GM12878 (cell line): ENCODE measurements around the gene PODXL2. TPM values are rescaled to one million over a fixed set of nuclear protein-coding genes. Genes with fewer than 3 reads are reported as not detected.

ENCODE experiments used
- ATAC-seq: fragments of 200-7000 bp; cut with Tn5 transposase; 3 replicates; pipeline ENCODE4 v1.9.1; 2020; ENCODE audit warnings: mild to moderate bottlenecking, moderate library complexity
- BruUV-seq: library from RNA; stranded (reverse); fragments of 400-500 nt; replicated peaks from 2 replicates; lab custom pipeline; 2021; lab: Mats Ljungman, UMichigan
- CTCF ChIA-PET: fragments of 300-600 bp; sonication (Branson Sonifier 250); formaldehyde crosslinking; extraction: SDS; loops from one replicate; lab custom pipeline; 2021; ENCODE audit warnings: inconsistent platforms; lab: Yijun Ruan, JAX
- POLR2A ChIA-PET: fragments of 350-600 bp; formaldehyde crosslinking; extraction: SDS; loops from one replicate; lab custom pipeline; 2021; ENCODE audit warnings: inconsistent platforms; lab: Charles Lee
- RAD21 ChIA-PET: fragments of 300-600 bp; sonication (Branson Sonifier 250); formaldehyde crosslinking; loops from one replicate; lab custom pipeline; 2023; ENCODE audit warnings: antibody characterized with exemption; ENCODE audit not compliant: unreplicated experiment; lab: Charles Lee
- SMC1A ChIA-PET: fragments of 300-600 bp; sonication (Branson Sonifier 250); formaldehyde crosslinking; loops from one replicate; lab custom pipeline; 2023; ENCODE audit not compliant: unreplicated experiment, uncharacterized antibody; lab: Charles Lee
- DNase-seq: peaks from one replicate; pipeline ENCODE4 v3.0.0-alpha.2; 2011; ENCODE audit warnings: low read depth, low spot score
- FAIRE-seq: peaks from 3 replicates; lab custom pipeline; 2011; peaks lifted over from hg19 to GRCh38; lab: Jason Lieb, UNC
- H2AFZ ChIP-seq: 2 replicates; pipeline ENCODE4 v1.6.0; 2011; ENCODE audit warnings: low read depth, low read length, control low read depth; ENCODE audit not compliant: control insufficient read depth
- H3K27ac ChIP-seq: 2 replicates; pipeline ENCODE4 v1.5.1; 2011; ENCODE audit warnings: control low read depth; ENCODE audit not compliant: control insufficient read depth, insufficient read depth
- H3K27me3 ChIP-seq, 2 experiments: replicated peaks in 1 of 2; 2 replicates each; pipeline versions ENCODE4 v1.6.0 to v1.6.1; 2011; ENCODE audit warnings: low read length in 1 of 2; ENCODE audit not compliant: control insufficient read depth in 2 of 2, insufficient read depth in 2 of 2
- H3K36me3 ChIP-seq, 2 experiments: 2 replicates each; pipeline ENCODE4 v1.5.1; 2011; ENCODE audit warnings: low read length in 1 of 2; ENCODE audit not compliant: control insufficient read depth in 2 of 2, insufficient read depth in 2 of 2
- H3K4me1 ChIP-seq: 2 replicates; pipeline ENCODE4 v1.6.1; 2011; ENCODE audit warnings: mild to moderate bottlenecking, low read length, moderate library complexity, mixed read lengths; ENCODE audit not compliant: control insufficient read depth, insufficient read depth
- H3K4me2 ChIP-seq: 2 replicates; pipeline ENCODE4 v1.6.0; 2011; ENCODE audit warnings: control low read depth; ENCODE audit not compliant: control insufficient read depth, insufficient read depth
- H3K4me3 ChIP-seq: fragments of 200-600 bp; sonication (generic); 2 replicates; pipeline ENCODE4 v1.5.1; 2016
- H3K79me2 ChIP-seq: 2 replicates; pipeline ENCODE4 v1.6.0; 2011; ENCODE audit warnings: low read length; ENCODE audit not compliant: control insufficient read depth, insufficient read depth
- H3K9ac ChIP-seq: 2 replicates; pipeline ENCODE4 v1.8.0; 2011; ENCODE audit warnings: low read length, control low read depth, mixed read lengths; ENCODE audit not compliant: control insufficient read depth, insufficient read depth
- H3K9me3 ChIP-seq: replicated peaks from 3 replicates; pipeline ENCODE4 v1.5.1; 2011; ENCODE audit warnings: mild to moderate bottlenecking, low read length; ENCODE audit not compliant: control insufficient read depth, insufficient read depth
- H4K20me1 ChIP-seq: 2 replicates; pipeline ENCODE4 v1.6.0; 2011; ENCODE audit not compliant: control insufficient read depth, insufficient read depth
- ATF7 ChIP-seq: fragments of 450-650 bp; IDR thresholded peaks from 2 replicates; pipeline ENCODE4 v1.6.1; 2016; ENCODE audit warnings: low read depth, mild to moderate bottlenecking
- BHLHE40 ChIP-seq, 2 experiments: fragments of 450-650 bp in 1 of 2; IDR thresholded peaks; 2 replicates each; pipeline ENCODE4 v1.6.1; 2011 to 2017; ENCODE audit warnings: low read depth in 2 of 2, borderline replicate concordance in 1 of 2, improper control_type of control experiment in 1 of 2, low read length in 1 of 2, mild to moderate bottlenecking in 1 of 2
- EED ChIP-seq: sonication (generic); IDR thresholded peaks from 2 replicates; pipeline ENCODE4 v1.6.1; 2016; ENCODE audit warnings: antibody characterized with exemption, low read depth
- FOXM1 ChIP-seq: IDR thresholded peaks from 2 replicates; pipeline ENCODE4 v1.6.1; 2012; ENCODE audit warnings: low read depth, mild to moderate bottlenecking, inconsistent platforms, low read length, moderate library complexity
- JUNB ChIP-seq: IDR thresholded peaks from 2 replicates; pipeline ENCODE4 v1.6.1; 2016; ENCODE audit warnings: antibody characterized with exemption, mild to moderate bottlenecking
- KAT2A ChIP-seq: conservative IDR thresholded peaks from 2 replicates; pipeline ENCODE4 v1.6.1; 2011; ENCODE audit warnings: low read depth, low read length; ENCODE audit not compliant: control insufficient read depth
- KLF5 ChIP-seq: fragments of 450-650 bp; IDR thresholded peaks from 2 replicates; pipeline ENCODE4 v1.6.1; 2014; ENCODE audit warnings: mild to moderate bottlenecking; ENCODE audit not compliant: partially characterized antibody
- MTA3 ChIP-seq: IDR thresholded peaks from 2 replicates; pipeline ENCODE4 v1.6.1; 2012; ENCODE audit warnings: low read length, inconsistent platforms, borderline replicate concordance
- POLR2AphosphoS2 ChIP-seq: IDR thresholded peaks from 2 replicates; pipeline ENCODE4 v1.6.1; 2011; ENCODE audit warnings: low read depth, mild to moderate bottlenecking, low read length, improper control_type of control experiment, moderate library complexity
- RBBP5 ChIP-seq: fragments of 200-600 bp; sonication (generic); conservative IDR thresholded peaks from 2 replicates; pipeline ENCODE4 v1.6.1; 2016
- RCOR1 ChIP-seq: conservative IDR thresholded peaks from 2 replicates; pipeline ENCODE4 v1.6.1; 2012; ENCODE audit warnings: low read depth, low read length, improper control_type of control experiment
- SMAD5 ChIP-seq: IDR thresholded peaks from 2 replicates; pipeline ENCODE4 v1.6.1; 2016; ENCODE audit warnings: antibody characterized with exemption, low read depth
- STAT3 ChIP-seq: IDR thresholded peaks from 2 replicates; pipeline ENCODE4 v1.6.1; 2011; ENCODE audit warnings: low read depth, low read length, improper control_type of control experiment
- TARDBP ChIP-seq: IDR thresholded peaks from 2 replicates; pipeline ENCODE4 v1.6.1; 2016; ENCODE audit warnings: borderline replicate concordance
- ZNF24 ChIP-seq: fragments of 450-650 bp; IDR thresholded peaks from 2 replicates; pipeline ENCODE4 v1.6.1; 2017; ENCODE audit warnings: antibody characterized with exemption, mild to moderate bottlenecking
- WGBS: methylation state at CpG from one replicate; pipeline ENCODE4 v1.1.6; 2016; ENCODE audit warnings: low lambda C conversion rate; ENCODE audit not compliant: insufficient replicate concordance, insufficient coverage; ENCODE audit errors: missing lambda C conversion rate; 5-methylcytosine and 5-hydroxymethylcytosine counted together
- in situ Hi-C: fragments of 300-500 bp; cut with MboI; formaldehyde crosslinking; loops from 9 replicates; pipeline ENCODE4 v1.14.3; 2018; ENCODE audit warnings: mixed read lengths
- intact Hi-C: fragments of 100-400 bp; cut with micrococcal nuclease; formaldehyde crosslinking; loops from one replicate; pipeline ENCODE4 v1.14.2; 2022; ENCODE audit not compliant: unreplicated experiment
- polyA plus RNA-seq, 11 experiments: library from polyadenylated mRNA; depleted of rRNA in 4 of 11; unstranded in 6 of 11; stranded (reverse) in 5 of 11; fragments of >200 nt; fragmentation: Nextera tagmentation in 4 of 11; fragmentation: Illumina TruSeq in 1 of 11; extraction: Ambion mirVana in 4 of 11; extraction: Trizol in 1 of 11; gene quantifications; 1 replicate in 1 of 11; 2 replicates in 10 of 11; pipeline versions ENCODE4 v1.2.1 to v1.2.3, GENCODE V29; 2011 to 2016; ENCODE audit warnings: inconsistent platforms in 2 of 11, missing spikeins in 2 of 11, low read depth in 1 of 11
- total RNA-seq, 4 experiments: library from RNA; depleted of rRNA in 3 of 4; stranded (reverse); fragments of >200 nt in 3 of 4; fragmentation: Illumina TruSeq in 1 of 4; extraction: Trizol in 1 of 4; gene quantifications; 2 replicates each; pipeline versions ENCODE4 v1.2.1 to v1.2.3, GENCODE V29; 2013 to 2021
- TF ChIP-seq, protein P1 (sequence below): IDR thresholded peaks from 2 replicates; pipeline ENCODE4 v1.6.1; 2012; ENCODE audit warnings: low read depth, low read length, improper control_type of control experiment
- TF ChIP-seq, protein P2 (sequence below), 3 experiments: IDR thresholded peaks in 2 of 3; conservative IDR thresholded peaks in 1 of 3; 2 replicates each; pipeline ENCODE4 v1.5.1; 2011; ENCODE audit warnings: low read depth in 3 of 3, low read length in 3 of 3, mild to moderate bottlenecking in 3 of 3, control low read depth in 2 of 3, moderate library complexity in 2 of 3, inconsistent platforms in 1 of 3, mixed read lengths in 1 of 3; ENCODE audit not compliant: control insufficient read depth in 2 of 3, insufficient read depth in 1 of 3; ENCODE audit errors: extremely low read depth in 1 of 3
- TF ChIP-seq, protein P3 (sequence below): fragments of 450-650 bp; IDR thresholded peaks from 2 replicates; pipeline ENCODE4 v1.6.1; 2017; ENCODE audit warnings: mild to moderate bottlenecking

PODXL2 gene
- total and polyA plus RNA-seq, 10 of the 15 experiments (the other 5 are each of a cell fraction or from before 2014, with no cell fraction given) = 0.03 to 24.4 (median 13.6) TPM; not detected in 2

DNA sequence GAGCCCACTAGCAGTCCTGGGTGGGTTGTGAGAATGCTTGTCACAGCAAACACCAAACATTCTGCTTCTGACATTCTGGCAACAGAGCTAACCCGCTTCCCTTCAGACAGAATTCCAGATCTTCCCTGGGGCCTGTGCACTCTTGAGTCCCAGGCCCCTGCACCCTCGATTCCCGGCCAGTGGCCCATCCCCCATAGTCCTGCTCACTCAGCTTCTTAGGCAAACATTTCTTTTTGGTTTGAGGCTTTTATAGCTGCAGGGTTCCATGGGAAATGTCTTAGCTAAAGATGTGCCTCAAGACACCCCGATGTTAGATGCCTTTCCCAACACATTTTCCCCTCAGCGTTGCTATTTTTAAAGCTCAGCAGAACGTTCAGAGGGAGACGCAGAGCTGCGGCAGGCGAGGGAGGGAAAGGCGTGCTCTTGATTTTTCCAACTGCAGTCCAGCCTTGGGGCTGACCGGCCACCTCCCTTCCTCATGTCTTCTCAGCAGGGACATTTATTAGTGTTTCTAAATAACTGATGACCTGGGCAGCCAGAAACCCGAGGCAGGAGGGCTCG lies 78.9 kb downstream of the PODXL2 start (continued):
- TF ChIP-seq, protein P1, sequence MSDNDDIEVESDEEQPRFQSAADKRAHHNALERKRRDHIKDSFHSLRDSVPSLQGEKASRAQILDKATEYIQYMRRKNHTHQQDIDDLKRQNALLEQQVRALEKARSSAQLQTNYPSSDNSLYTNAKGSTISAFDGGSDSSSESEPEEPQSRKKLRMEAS = no peak
- TF ChIP-seq ATF7 (no peak), JUNB (no peak)
- TF ChIP-seq, all 136 proteins: peak for 0

DNA sequence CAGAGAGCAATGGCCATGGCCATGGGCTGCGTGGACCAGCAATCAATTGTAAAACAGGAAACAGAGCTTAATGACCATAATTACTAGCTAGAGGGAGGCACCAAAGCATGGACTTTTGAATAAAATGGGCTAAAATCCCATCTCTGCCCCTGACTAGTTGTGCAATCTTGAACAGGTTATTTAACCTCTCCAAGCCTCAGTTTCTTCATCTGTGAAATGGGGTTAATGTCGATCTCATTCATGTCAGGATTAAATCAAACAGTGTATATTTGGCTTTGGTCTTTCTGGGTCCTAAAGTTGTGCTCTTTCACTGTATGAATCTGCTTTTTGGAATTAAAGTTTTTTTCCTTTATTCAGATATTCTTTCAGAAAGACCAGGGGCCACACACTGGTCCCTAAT lies 79.9 kb downstream of the PODXL2 start:
- ChIA-PET SMC1A (interaction anchor here (0.5 kb wide), 1 partner anchor 248 kb away, joined by 4 read pairs; no protein-coding TSS in a partner anchor), CTCF (interaction anchor here (0.6 to 1.3 kb wide), 3 partner anchors 12 to 123 kb away, joined by 3 read pairs; no protein-coding TSS in a partner anchor), POLR2A (no interaction called here), RAD21 (no interaction called here)
- no peak for TF ChIP-seq STAT3
- TF ChIP-seq KLF5 = no peak
- TF ChIP-seq KAT2A = no peak
- TF ChIP-seq, protein P2, sequence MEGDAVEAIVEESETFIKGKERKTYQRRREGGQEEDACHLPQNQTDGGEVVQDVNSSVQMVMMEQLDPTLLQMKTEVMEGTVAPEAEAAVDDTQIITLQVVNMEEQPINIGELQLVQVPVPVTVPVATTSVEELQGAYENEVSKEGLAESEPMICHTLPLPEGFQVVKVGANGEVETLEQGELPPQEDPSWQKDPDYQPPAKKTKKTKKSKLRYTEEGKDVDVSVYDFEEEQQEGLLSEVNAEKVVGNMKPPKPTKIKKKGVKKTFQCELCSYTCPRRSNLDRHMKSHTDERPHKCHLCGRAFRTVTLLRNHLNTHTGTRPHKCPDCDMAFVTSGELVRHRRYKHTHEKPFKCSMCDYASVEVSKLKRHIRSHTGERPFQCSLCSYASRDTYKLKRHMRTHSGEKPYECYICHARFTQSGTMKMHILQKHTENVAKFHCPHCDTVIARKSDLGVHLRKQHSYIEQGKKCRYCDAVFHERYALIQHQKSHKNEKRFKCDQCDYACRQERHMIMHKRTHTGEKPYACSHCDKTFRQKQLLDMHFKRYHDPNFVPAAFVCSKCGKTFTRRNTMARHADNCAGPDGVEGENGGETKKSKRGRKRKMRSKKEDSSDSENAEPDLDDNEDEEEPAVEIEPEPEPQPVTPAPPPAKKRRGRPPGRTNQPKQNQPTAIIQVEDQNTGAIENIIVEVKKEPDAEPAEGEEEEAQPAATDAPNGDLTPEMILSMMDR (IDR thresholded peaks at IDR 0.05 in 2 of 3, conservative IDR thresholded peaks at IDR 0.05 in 1 of 3; ENCODE audit: control insufficient read depth in 2 of 3, extremely low read depth in 1 of 3, insufficient read depth in 1 of 3, low read depth in 3 of 3, low read length in 3 of 3) = no peak
- no peak for TF ChIP-seq RCOR1
- TF ChIP-seq BHLHE40 (IDR thresholded peaks at IDR 0.05; ENCODE audit: borderline replicate concordance in 1 of 2, low read depth in 2 of 2, low read length in 1 of 2) = no peak
- TF ChIP-seq, protein P3, sequence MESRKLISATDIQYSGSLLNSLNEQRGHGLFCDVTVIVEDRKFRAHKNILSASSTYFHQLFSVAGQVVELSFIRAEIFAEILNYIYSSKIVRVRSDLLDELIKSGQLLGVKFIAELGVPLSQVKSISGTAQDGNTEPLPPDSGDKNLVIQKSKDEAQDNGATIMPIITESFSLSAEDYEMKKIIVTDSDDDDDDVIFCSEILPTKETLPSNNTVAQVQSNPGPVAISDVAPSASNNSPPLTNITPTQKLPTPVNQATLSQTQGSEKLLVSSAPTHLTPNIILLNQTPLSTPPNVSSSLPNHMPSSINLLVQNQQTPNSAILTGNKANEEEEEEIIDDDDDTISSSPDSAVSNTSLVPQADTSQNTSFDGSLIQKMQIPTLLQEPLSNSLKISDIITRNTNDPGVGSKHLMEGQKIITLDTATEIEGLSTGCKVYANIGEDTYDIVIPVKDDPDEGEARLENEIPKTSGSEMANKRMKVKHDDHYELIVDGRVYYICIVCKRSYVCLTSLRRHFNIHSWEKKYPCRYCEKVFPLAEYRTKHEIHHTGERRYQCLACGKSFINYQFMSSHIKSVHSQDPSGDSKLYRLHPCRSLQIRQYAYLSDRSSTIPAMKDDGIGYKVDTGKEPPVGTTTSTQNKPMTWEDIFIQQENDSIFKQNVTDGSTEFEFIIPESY = no peak
- TF ChIP-seq FOXM1 = no peak
- no peak for TF ChIP-seq MTA3
- no peak for TF ChIP-seq RBBP5
- no peak for TF ChIP-seq EED
- no peak for TF ChIP-seq SMAD5
- no peak for TF ChIP-seq POLR2AphosphoS2
- no peak for TF ChIP-seq ZNF24
- TF ChIP-seq TARDBP = no peak
- no peak overlapping the region for H2AFZ ChIP-seq
- intact Hi-C loops (no loop called here), in situ Hi-C loops (no loop called here)
- H3K4me3 ChIP-seq = no peak overlapping the region
- H3K36me3 ChIP-seq = peaks cover 22 to 42% of the 10 kb centered on the region in 2 experiments; a peak in 3 of 4 replicates
- no peak for FAIRE-seq
- H3K27ac ChIP-seq = no peak overlapping the region
- no peaks in the 10 kb centered on the region for H4K20me1 ChIP-seq
- BruUV-seq = no TSS peak
- H3K4me2 ChIP-seq = no peak overlapping the region
- no peak for DNase-seq
- H3K79me2 ChIP-seq = no peaks in the 10 kb centered on the region; the same call in 1 of the 2 replicates
- H3K9me3 ChIP-seq = peaks cover 2% of the 10 kb centered on the region; the same call in 2 of the 3 replicates
- ATAC-seq = no peak
- no peaks in the 10 kb centered on the region for H3K27me3 ChIP-seq
- WGBS = 50% methylated on average over 2 of the region's 2 CpGs
- no peak overlapping the region for H3K9ac ChIP-seq
- no peaks in the 10 kb centered on the region for H3K4me1 ChIP-seq
